Sciatic nerve (tissue), 2 donors: ENCODE results near the gene POU2AF3. TPM values are rescaled to one million over a fixed set of nuclear protein-coding genes. Genes with fewer than 3 reads are reported as not detected.
"Not testable (repeated sequence)": the region's sequence is repeated elsewhere in the genome, so short reads cannot be mapped to it uniquely, and the experiment has no call there.

ENCODE experiments used
- ATAC-seq: fragments of 200-7000 bp; cut with Tn5 transposase; one replicate; pipeline ENCODE4 v1.9.1; 2020; ENCODE audit warnings: mild to moderate bottlenecking, moderate library complexity
- DNase-seq: peaks from one replicate; pipeline ENCODE4 v3.0.0-alpha.2; 2020; ENCODE audit warnings: low spot score
- intact Hi-C: fragments of 100-400 bp; cut with DNase I; formaldehyde crosslinking; loops from one replicate; pipeline ENCODE4 v1.14.2; 2022
- total RNA-seq: library from RNA; stranded (reverse); fragmentation: NEBNext Ultra II Directional; extraction: Animal tissue kit (Norgen Biotek cat#: 25700); gene quantifications from one replicate; pipeline ENCODE4 v1.2.1, GENCODE V29; 2021
- donor health status: DM: no; HTN: no; CAD: no.
- donor health status: DM: no; HTN: no; CAD: no.

Gene POU2AF3
- total RNA-seq, 1 donor from 2014 or later: 3.1 TPM

DNA sequence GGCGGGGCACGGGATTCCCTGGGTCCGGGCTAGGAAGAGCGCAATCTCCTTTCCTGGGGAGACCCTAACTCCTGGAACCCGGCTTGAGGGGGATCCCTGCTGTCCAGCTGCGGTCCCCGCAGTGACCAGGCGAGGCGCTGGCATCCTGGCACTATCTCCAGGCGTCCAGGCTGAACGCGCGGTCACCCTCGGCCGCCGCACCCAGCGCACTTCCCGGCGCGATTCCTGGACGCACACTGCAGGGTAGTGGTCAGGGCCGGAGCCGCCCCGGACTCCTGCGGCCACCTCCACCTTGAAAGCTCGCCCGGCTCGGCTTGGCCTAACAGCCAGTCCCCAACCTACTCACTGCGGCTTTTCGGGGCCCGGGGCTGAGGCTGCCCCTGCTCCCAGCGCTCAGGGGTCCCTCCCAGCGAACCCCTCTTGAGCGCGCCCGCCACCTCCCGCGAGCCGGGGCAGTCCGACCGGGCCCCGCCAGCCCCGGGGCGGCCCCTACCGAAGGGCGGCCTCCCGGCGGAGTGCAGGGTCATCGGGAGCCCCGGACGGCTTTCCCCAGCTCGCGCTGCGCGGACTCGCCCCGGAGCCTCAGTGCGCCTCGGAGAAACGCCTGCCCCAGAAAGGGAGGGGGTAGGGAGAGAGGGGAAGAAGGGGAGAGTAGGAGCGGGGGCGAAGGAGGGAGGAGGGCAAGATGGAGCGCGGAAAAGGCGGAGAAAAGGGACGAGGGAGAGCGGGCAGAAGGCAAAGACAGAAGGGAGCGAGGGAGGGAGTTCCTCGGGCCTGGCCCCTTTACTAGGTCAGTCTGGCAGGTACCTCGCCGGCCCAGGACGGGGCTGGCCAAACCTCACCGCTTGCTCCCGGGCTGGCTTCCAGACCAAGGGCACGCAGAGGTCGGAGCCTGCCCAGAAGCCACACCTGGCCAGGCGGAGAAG lies 1.0 kb downstream of the POU2AF3 start:
- intact Hi-C loops: no loop called here
- DNase-seq (peak; percentile 79), ATAC-seq (peak; percentile 83)

DNA sequence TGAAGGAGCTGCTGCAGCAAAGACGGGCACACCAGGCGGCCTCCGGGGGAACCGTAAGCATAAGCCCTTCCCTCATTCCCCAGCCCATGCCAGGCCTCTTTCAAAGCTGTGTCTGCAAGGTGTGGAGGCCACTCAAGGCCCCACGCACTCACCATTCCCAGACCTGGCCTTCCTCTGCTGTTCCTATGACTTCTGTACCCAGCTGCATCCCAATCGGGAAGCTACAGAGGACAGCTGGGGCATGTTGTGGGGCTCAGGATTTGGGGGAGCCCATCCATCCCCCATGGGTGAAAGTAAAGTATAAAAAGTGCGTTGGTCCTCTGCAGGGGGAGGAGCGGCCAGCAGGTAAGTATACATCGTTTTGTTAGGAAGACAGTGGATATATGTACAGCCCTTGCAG lies 2.2 kb downstream of the POU2AF3 start:
- DNase-seq (no peak), ATAC-seq (no peak)
- intact Hi-C loops: no loop called here

DNA sequence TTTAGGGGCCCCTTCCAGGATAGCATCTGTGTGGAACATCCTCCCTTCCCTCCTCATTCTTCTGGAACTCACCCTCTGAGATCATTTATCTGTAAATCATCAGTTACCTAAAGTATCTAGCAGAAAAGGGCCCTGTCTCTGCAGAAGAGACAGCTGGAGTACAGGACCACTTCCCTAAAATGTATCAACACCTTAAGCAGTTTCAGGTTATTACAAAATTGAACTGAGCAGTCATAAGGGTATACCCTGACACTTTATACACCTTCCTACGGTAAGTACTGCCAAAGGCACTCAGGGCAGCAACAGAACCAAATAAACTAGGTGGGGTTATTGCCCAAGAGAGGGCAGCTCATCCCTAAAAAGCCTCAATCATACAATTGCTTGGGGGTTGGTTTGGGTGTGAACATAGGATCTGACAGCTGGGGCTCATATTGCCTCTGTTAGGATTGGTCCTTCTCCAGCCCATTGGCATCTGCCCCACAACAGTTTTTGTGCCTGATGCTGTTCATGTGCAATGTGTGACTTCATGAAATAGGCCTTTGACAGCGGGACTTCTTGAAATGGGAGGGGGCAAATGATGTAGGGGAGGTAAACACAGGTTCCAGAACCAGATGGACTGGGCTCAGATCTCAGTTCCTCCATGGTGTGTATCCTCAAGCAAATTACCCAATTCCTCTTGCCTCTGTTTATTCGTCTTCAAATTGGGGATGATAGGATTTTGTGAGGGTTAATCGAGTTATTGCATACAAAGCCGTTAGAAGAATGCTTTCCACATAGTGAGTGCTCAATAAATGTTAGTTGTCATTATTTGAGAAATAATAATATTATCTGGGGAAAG lies 2.9 kb downstream of the POU2AF3 start:
- ATAC-seq: no peak
- intact Hi-C loops: no loop called here
- DNase-seq: no peak

DNA sequence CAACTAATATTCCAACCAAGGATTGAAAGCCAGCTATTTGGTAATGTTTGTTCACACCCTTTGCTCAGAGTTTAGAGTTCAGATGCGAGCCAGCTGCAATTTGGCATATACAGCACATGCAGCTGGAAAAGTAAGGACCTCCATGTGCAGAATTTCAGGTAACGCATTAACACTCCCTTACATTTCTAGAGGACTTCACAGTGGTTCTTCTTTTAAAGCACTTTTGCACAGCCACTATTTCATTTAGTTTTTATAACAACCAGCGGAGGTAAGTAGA lies 3.4 kb downstream of the POU2AF3 start:
- ATAC-seq (no peak), DNase-seq (no peak)
- intact Hi-C loops: no loop called here

DNA sequence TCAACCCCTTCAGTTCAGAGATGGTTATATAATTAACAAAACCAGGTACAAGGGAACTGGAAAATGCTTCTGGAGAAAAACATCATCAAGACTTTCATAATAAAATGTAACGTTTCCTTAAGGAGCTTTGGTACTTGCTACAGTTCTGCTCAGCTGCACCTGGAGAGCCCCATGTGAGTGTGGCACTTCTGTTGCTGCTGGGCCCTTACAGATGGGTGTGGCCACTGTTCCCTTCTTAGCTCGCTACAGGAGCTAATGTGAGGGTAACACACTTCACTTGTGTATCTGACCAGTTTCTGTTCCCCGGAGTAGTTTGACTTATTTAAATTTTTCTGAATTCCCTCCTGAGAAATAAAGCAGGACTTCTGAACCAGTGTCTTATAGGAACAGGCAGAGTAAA lies 4.0 kb downstream of the POU2AF3 start:
- intact Hi-C loops: no loop called here
- ATAC-seq: no peak
- no peak for DNase-seq

DNA sequence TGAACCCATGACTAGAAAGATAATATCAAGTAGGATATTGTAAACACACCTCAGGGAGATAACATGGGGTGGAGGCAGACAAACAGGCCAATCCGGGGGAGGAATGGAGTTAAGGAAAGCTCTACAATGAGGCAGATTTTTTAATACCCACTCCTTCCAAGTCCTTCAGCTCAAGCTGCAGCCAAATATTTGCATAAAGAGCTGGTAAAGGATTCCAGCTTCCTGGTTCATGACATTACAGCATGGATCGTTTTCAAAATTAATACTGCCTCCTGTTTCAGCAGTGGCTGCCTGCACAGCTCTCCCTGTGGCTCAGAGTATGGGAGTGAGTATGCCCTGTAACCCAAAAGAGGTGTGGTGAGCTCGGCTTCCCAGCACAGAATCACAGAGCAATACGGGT lies 5.1 kb downstream of the POU2AF3 start:
- DNase-seq (no peak), ATAC-seq (peak; percentile 15)

DNA sequence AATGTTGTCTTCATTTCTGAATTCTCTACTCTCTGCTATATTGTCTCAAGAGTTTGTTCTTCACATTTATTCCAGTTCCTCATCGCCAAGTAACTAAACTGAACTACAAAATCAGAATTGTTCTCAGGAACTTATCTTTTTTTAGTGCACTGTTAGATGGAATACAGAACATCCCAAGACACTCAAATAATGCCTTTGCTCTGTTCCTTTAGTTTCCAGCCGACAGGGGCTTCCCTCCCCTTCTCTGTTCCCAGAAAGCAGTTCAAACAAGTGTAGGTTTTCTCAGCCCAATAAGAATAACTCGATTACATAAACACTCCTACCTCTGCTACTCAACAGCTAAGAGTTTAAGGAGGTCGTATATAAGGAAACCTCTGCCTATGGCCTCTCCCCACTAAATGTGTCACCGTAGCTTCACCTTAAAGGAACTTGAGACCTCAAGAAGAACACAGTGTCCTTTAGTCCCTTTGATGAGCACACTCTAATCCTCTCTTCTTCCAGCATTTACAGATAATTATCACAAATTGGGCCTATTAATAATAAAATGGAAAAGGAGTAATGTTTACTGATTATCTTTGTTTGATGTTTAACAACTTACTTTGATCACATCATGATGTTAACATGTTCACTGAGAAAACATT lies 6.9 kb downstream of the POU2AF3 start:
- DNase-seq (no peak), ATAC-seq (no peak)
- intact Hi-C loops: no loop called here

More for the DNA sequence above, 5.1 kb downstream of the POU2AF3 start:
- intact Hi-C loops: no loop called here

DNA sequence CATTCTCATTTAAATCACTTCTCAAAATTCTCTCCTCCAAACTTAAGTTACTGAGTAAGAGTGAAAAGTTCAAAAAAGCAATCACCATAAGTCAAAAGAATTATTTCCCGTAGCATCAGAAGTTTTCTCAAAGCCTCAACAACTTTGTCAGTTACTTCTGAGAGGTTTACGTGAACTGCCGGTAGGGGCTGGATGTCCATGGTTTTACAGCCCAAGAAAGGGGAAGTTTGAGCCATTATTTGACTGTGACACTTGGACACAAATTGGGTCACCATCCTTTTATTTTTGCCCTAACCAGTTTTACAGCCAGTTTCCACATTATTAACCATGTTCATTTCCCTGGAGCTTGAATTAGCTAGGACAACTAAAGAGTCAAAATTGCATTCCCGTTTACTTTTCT lies 7.5 kb downstream of the POU2AF3 start:
- intact Hi-C loops: no loop called here
- no peak for DNase-seq
- ATAC-seq: no peak

DNA sequence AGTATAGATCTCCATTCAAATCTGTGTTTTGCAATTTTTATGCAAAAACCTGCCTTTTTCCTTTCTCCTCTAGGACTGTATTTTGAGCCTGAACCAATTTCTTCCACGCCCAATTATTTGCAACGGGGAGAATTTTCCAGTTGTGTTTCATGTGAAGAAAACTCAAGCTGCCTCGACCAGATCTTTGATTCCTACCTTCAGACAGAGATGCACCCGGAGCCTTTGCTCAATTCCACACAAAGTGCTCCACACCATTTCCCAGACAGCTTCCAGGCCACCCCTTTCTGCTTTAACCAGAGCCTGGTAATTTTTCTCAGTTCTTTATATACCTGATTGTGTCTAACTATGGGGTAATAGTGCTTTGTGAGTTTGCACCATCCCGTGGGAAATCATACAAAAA lies 8.0 kb downstream of the POU2AF3 start:
- DNase-seq (no peak), ATAC-seq (no peak)
- intact Hi-C loops: no loop called here

DNA sequence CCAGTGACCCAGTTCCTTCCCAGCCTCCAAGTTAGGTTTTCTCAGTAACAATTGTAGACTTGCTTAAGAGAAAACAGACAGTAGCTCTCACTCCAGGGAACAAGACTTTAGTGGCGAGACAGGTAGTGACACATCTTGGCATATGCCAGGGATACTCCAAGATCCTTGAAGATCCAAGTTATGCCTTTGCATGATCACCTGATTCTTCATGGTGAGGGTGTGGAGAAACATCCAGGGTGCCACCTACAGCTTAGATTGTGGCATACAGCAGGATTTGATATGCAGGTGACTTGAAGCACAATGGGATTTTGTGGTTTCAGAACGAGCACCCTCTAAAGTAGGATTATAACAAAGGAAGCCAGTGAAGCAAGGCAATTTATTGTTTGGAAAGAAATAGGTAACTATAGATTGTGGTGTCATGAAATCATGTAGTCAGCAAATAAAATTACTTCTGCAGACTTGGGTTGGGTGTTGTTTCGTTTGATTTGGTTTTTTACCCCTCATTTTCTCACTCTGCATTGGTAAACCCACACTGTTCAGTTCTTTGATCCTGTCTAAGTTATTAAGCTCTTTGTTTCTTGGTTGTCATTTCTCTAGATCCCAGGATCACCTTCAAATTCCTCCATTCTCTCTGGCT lies 9.2 kb downstream of the POU2AF3 start:
- intact Hi-C loops: no loop called here
- DNase-seq (no peak), ATAC-seq (no peak)

DNA sequence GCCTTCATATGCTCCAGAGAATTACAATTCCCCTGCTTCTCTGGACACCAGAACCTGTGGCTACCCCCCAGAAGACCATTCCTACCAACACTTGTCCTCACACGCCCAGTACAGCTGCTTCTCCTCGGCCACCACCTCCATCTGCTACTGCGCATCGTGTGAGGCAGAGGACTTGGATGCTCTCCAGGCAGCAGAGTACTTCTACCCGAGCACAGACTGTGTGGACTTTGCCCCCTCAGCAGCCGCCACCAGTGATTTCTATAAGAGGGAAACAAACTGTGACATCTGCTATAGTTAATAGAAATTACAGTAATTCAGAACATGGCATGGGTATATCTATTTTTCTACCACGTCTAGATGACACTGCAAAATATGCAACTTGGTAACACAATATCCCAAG lies 9.8 kb downstream of the POU2AF3 start:
- no peak for DNase-seq
- ATAC-seq: no peak
- intact Hi-C loops: no loop called here

DNA sequence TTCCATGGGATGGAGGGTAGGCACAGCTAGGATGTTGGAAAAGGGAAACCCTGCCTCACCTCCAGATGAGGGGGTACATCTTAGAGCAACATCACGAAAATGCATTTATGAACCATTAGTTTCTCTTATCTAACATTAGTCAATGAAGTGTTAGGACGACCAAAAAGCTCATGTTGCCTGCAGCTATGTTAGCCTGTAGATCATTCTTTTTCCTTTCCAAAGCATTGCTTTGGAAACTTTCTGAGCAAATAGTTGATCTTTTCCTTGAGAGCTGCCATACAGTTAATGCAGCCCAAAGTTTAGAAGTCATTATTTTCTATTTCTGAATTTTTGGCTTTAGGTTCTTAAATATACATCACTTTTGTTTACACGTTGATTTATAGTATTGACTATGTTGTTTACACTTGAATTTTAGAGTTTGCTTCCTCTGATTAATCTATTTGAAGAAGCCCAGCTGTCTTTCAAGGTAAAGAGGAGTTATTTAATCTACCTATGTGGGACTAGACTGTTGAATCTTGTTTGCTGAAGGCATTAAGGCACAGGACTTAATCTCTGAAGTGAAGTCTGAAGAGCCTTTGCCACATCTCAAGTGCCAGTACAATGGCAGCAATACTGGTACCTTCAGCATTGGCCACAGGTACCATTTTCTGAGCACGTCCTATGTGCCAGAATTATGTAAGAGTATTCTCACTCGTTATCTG lies 11.0 kb downstream of the POU2AF3 start:
- intact Hi-C loops: no loop called here
- DNase-seq (no peak), ATAC-seq (no peak)

DNA sequence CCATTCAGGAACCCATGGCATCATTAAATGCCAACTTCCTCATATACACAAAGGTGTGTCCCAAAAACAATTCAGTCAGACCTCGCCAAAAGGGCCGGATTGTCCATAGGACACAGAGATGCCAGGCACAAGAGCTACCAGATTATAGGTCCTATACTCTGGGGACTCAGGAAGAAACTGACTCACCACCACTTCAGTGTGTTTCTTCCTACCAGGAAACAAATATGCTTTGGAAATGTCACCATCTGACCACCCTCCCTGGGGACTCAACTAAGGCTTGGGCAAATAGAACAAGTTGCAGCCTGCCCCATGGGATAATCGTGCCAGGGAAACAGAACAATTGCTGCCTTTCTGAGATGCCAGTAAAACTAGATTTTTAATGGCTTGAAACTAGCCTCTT lies 11.7 kb downstream of the POU2AF3 start:
- DNase-seq (no peak), ATAC-seq (peak; percentile 17)

DNA sequence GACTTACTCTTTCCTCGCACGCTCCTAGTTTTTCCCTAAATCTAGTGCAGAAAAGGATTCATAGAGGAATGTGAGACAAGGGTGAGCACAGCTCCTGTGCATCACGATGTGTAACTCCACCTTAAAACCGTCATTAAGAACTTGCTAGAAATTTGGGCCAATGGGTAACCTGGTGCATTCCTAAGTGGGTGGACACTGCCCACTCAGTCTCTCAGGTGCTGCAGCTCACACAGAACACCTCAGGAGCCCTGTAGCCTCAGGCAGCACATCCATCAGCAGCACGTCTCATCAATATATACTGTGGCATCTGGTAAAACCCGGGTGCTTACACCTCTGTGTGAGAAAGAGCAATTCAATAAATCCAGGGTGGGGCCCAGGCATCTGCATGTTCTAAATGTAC lies 12.4 kb downstream of the POU2AF3 start:
- intact Hi-C loops: no loop called here
- DNase-seq (no peak), ATAC-seq (no peak)

More for the DNA sequence above, 11.7 kb downstream of the POU2AF3 start:
- intact Hi-C loops: no loop called here

DNA sequence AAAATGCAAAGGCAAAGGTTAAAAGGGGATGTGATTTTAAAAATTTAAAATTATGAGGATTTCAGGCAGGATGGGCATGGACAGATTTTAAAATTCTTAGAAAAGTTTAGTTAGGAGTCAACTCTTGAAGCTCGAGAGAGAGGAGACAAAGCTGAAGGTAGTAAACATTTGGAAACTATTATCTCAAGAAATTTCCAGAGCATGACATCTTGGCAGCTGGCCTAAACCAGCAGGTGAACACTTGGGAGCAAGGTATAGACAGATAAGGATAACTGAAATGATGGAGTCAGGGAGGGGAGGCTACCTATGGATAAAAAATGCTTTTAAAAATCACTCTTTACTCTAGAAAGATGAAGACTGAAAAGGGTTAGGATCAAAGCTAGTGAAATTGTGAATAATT lies 13.7 kb downstream of the POU2AF3 start:
- intact Hi-C loops: no loop called here
- ATAC-seq (no peak), DNase-seq (no peak)

DNA sequence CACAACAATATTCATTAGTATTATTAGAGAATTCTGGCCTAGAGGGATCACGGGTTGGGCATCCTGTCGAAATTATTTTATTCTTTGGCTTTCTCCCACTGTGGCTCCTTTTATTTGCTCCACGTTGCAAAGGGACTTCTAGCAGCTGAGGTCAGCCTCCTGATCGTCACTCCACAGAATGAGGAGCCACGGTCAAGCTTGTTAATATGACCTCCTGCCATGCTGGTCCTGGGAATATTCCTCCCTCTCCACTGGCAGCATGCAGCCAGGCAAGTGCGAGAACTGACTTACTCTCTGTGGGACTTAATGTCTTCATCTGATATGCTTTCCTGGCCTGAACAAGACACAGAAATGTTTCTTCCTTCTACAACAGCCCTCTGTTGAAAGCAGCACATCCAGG lies 20.9 kb downstream of the POU2AF3 start:
- no peak for DNase-seq

DNA sequence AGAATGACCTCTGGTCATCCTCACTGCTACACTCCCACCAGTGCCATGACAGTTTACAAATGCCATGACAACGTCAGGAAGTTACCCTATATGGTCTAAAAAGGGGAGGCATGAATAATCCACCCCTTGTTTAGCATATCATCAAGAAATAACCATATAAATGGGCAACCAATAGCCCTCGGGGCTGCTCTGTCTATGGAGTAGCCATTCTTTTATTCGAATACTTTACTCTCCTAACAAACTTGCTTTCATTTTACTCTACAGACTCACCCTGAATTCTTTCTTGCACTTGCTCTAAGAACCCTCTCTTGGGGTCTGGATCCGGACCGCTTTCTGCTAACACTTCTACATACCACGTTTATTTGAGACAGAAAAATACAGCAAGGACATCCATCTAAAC lies 21.9 kb downstream of the POU2AF3 start:
- DNase-seq, intact Hi-C loops, ATAC-seq: not testable (repeated sequence)

More for the DNA sequence above, 20.9 kb downstream of the POU2AF3 start:
- ATAC-seq: no peak
- intact Hi-C loops: no loop called here

DNA sequence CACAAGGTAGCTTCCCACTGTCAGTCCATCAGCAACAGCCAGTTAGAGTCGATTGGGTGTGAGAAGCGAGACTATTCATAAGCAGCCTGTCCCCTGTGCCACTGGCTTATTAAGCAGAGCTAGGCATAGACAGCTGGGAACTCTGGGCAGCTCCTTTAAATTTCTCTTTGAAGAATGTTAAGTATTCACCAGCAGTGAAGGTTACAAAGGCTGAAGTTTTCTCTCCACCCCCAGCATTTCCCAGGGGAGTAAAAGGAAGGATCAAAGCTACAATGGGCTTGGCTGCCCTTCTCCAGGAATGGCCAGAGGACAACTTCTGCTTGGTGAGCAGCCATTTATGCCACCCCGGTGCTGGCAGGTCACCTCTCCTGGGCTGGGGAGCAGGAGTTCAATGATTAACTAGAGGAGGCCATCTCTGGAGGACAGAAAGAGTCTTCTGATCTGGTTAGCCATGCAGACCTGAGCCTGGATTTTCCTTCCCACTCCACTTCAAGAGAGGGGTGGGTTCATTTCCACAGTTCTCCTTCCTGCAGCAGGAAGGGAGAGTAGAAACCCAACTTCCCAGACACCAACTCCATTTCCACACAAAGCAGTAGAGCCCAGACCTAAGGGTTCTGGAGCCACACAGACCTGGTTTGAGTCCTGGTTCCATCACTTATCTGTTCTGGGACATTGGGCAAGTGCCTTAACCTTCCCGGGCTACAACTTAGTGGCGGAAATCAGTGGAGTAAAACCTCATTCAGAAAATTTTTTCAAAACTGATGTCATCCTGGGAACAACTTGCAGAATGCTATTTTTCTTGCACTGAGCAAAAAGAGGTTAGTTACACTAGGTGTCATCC lies 22.6 kb downstream of the POU2AF3 start:
- intact Hi-C loops: no loop called here
- DNase-seq (no peak), ATAC-seq (no peak)
